ENCODE results near the gene CCNT1.
"Not testable (repeated sequence)": the region's sequence is repeated elsewhere in the genome, so short reads cannot be mapped to it uniquely, and the experiment has no call there.

The CCNT1 gene

DNA sequence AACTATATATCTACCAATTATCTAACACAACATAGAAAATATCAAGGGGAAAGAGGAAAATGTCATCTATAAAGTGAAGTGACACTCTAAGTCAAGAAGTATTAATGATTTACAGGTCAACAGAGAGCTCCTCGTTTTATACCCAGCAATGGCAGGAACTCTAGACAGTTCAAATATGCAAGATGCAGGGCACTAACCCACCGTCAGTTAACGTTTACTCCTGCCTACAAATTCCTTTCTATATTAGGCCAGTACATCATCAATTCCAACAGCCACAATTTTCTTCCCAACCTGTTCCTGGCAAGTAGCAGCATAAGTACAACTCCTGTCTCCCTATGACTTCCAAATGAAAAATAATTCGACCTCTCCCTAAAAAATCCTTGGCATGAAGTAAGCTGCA, 25.5 kb downstream of the CCNT1 start:
- DNase-seq: no peak

- DNase-seq: no peak
Measured at GRCh38 chr12:48690436-48690835, 26.1 kb downstream of the CCNT1 start.

- DNase-seq: no peak
Measured at GRCh38 chr12:48688836-48689235, 27.7 kb downstream of the CCNT1 start.

- no peak for DNase-seq
Measured at GRCh38 chr12:48687592-48687991, 28.9 kb downstream of the CCNT1 start.

GRCh38 chr12:48686615-48687334, 29.7 kb downstream of the CCNT1 start:
- DNase-seq: no peak

DNA sequence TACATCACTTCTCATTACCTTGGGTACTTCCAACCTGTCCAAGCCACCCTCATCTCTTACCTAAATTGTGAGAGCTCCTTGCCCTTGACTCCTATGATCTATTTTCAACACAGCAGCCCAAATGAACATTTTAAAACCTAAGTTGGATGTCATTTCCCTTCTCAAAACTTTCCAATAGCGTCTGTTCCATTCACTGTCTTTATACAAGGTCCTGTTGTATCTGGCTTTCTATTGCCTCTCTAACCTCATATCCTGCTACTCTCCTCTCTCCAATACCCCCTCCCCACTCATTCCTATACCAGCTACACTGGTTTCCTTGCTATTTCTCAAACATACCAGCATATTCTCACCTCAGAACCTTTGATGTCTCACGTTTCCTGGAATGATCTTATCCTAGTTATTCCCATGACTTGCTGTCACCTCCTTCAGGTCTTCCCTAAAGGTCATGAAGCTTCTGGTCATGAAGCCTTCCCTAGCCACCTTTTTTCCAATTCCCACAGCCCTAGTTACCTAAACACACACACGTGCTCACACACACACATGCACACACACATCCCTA, 30.4 kb downstream of the CCNT1 start:
- no peak for DNase-seq

- DNase-seq: no peak
Measured at GRCh38 chr12:48683534-48683933, 33.0 kb downstream of the CCNT1 start.

DNA sequence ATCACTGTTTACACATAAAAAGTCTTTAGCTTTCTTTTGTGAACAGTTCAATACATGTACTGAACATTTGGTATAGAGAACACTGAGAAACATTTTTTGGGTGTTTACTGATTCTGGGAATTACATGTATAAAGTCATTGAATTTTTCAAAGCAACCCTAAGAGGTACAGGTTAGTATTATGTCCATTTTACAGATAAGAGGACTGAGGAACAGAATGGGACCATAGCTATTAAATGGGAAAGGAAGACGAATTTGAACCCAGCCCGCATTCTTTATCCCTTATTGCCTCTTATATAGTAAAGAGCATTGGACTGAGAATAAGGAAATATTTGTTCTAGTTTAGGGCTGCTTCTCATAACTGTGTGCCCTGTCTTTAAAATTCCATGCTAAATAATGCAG, 33.6 kb downstream of the CCNT1 start:
- DNase-seq: no peak

GRCh38 chr12:48682533-48682905, 34.0 kb downstream of the CCNT1 start:
- not testable (repeated sequence) for DNase-seq

GRCh38 chr12:48681710-48682532, 34.6 kb downstream of the CCNT1 start, which contains the start of gene KANSL2:
Gene KANSL2, minus strand, starts transcription at chr12:48682238. Its CDS starts 606 bp downstream, at chr12:48681632.
- peak; percentile 98 for DNase-seq

DNA sequence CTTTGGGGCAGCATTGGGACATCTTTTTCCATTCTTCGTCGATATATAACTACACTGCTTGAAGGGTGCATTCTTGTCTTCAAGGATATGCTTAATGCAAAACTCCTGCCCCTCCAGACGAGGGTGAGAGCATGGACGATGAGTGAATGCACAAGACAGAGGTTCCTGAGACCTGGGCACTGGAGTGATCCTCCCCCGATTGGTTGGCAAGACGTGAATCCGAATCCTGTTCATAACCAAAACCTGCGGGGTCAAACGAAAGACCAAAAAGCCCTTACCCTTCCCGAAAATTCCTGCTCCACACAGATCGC, 35.2 kb downstream of the CCNT1 start:
- DNase-seq: peak; percentile 55

DNA sequence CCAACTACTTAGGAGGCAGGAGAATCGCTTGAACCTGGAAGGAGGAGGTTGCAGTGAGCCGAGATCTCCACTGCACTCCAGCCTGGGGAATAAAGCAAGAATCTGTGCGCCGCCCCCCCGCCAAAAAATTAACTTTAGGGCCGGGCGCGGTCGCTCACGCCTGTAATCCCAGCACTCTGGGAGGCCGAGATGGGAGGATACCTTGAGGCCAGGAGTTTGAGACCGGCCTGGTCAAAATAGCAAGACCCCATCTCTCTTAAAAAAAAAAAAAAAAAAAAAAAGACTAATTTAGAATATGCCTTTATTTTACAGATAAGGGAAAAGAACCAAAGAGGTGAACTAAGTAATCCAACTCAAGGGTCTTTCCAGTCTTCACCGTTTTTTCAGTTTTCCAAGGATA, 35.6 kb downstream of the CCNT1 start:
- DNase-seq: no peak

GRCh38 chr12:48678551-48679185, 37.8 kb downstream of the CCNT1 start:
- no peak for DNase-seq

- DNase-seq: no peak
Measured at GRCh38 chr12:48671231-48671856, 45.2 kb downstream of the CCNT1 start.

DNA sequence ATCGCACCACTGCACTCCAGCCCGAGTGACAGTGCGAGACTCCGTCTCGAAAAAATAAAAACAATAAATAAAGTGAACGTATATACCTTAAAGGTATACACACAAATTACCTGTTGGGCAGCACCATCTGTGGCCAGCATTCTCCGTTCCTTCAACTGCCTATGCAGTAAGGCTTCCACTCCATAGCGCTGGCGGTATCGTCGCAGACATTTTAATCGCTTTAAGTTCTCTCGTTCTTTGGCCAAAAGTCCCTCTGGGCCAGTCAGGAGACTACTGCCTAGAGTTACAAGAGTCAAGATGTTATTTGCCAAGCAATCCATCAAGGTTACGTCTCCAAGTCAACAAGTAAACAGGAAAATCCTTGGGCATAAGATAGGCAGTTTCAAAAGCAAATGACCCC, 47.5 kb downstream of the CCNT1 start:
- DNase-seq: no peak

DNA sequence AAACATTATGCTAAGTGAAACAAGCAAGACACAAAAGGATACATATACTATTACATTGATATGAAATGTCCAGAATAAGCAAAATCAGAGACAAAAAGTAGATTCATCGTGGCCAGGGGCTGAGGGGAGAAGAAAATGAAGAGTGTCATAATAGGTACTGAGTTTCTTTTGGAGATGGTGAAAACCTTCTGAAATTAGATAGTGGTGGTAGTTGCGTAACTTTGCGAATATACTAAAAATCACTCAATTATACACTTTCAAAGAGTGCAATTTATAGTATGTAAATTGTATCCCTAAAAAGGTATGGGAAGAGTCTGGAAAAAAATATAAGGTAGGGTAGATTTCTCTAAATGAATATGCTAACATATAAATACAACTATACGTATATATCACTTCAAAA, 56.6 kb downstream of the CCNT1 start:
- DNase-seq: no peak

DNA sequence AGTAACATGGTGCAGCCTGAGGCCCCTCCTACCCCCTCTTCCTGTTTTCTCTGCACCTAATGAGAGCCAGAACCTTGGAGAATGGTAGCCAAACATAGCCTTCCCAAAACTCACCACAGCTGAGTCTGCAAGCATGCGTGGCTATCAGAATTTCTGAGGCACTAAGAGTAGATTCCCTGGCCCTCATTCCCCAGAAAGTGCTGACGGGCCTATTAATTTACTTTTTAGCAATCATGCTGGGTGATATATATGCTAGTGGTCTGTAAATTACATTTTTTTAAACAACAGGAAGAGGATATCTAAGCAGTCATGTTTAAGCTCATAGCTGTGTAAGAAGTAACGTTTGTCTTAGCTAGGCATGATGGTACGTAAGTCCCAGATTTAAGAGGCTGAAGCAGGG, 64.8 kb downstream of the CCNT1 start:
- DNase-seq: no peak

- not testable (repeated sequence) for DNase-seq
Measured at GRCh38 chr12:48645354-48645753, 71.2 kb downstream of the CCNT1 start.

GRCh38 chr12:48643011-48643410, 73.5 kb downstream of the CCNT1 start:
- DNase-seq: no peak

DNA sequence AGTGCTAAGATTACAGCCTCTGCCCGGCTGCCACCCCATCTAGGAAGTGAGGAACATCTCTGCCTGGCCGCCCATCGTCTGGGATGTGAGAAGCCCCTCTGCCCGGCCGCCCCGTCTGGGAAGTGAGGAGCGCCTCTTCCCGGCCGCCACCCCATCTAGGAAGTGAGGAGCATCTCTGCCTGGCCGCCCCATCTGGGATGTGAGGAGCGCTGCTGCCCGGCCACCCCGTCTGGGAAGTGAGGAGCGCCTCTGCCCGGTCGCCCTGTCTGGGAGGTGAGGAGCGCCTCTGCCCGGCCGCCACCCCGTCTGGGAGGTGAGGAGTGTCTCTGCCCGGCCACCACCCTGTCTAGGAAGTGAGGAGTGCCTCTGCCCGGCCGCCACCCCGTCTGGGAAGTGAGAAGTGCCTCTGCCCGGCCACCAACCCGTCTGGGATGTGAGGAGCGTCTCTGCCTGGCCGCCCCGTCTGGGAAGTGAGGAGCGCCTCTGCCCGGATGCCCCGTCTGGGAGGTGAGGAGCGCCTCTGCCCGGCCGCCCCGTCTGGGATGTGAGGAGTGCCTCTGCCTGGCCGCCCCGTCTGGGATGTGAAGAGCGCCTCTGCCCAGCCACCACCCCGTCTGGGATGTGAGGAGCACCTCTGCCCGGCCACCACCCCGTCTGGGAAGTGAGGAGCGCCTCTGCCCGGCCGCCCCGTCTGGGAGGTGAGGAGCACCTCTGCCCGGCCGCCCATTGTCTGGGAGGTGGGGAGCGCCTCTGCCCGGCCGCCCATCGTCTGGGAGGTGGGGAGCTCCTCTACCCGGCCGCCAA, 74.6 kb downstream of the CCNT1 start:
- DNase-seq: not testable (repeated sequence)

GRCh38 chr12:48640854-48641253, 75.7 kb downstream of the CCNT1 start:
- DNase-seq: no peak

GRCh38 chr12:48640428-48640827, 76.1 kb downstream of the CCNT1 start:
- DNase-seq: no peak
